ENCODE results near the gene SEC11C. TPM values are rescaled to one million over a fixed set of nuclear protein-coding genes. Genes with fewer than 3 reads are reported as not detected.

SEC11C gene
- total RNA-seq, 3 donors from 2014 or later, result 11.5 to 44.1 (median 38.7) TPM

- no peak for TF ChIP-seq POLR2AphosphoS5 (IDR thresholded peaks at IDR 0.05)
- no peak for TF ChIP-seq CTCF (IDR thresholded peaks at IDR 0.05)
- TF ChIP-seq POLR2A (IDR thresholded peaks at IDR 0.05), result no peak
- intact Hi-C loops (cut with DNase I; ENCODE audit: low total_unique reads), result no loop called here
- Histone ChIP-seq H3K27me3 (no peaks in the 10 kb centered on the region), H3K4me3 (no peak overlapping the region), H3K27ac (no peak overlapping the region), H3K36me3 (no peaks in the 10 kb centered on the region), H3K9me3 (no peaks in the 10 kb centered on the region), H3K4me1 (no peaks in the 10 kb centered on the region)
- DNase-seq (ENCODE audit: low spot score in 2 of 2), result no peak
Observed at GRCh38 chr18:59144483-59144882, 4.8 kb downstream of the SEC11C start.

- no peak overlapping the region for H3K4me3 ChIP-seq
- H3K36me3 ChIP-seq, result no peaks in the 10 kb centered on the region
- H3K4me1 ChIP-seq, result no peaks in the 10 kb centered on the region
- no peaks in the 10 kb centered on the region for H3K27me3 ChIP-seq
- no peak overlapping the region for H3K27ac ChIP-seq
- TF ChIP-seq POLR2AphosphoS5 (IDR thresholded peaks at IDR 0.05) (no peak), POLR2A (IDR thresholded peaks at IDR 0.05) (no peak)
- H3K9me3 ChIP-seq, result no peaks in the 10 kb centered on the region
- intact Hi-C loops (cut with DNase I; ENCODE audit: low total_unique reads), result no loop called here
- DNase-seq (ENCODE audit: low spot score in 2 of 2), result no peak
Observed at GRCh38 chr18:59145055-59145454, 5.4 kb downstream of the SEC11C start.

- TF ChIP-seq CTCF (IDR thresholded peaks at IDR 0.05) (no peak), POLR2A (IDR thresholded peaks at IDR 0.05) (no peak), POLR2AphosphoS5 (IDR thresholded peaks at IDR 0.05) (no peak)
Observed at GRCh38 chr18:59148192-59148591, 8.5 kb downstream of the SEC11C start.

GRCh38 chr18:59149007-59149406 is 9.3 kb downstream of the SEC11C start:
- Histone ChIP-seq H3K4me1 (no peaks in the 10 kb centered on the region), H3K27me3 (no peaks in the 10 kb centered on the region), H3K27ac (no peak overlapping the region), H3K36me3 (no peaks in the 10 kb centered on the region), H3K4me3 (no peak overlapping the region), H3K9me3 (no peaks in the 10 kb centered on the region)
- TF ChIP-seq POLR2A (IDR thresholded peaks at IDR 0.05) (no peak), CTCF (IDR thresholded peaks at IDR 0.05) (no peak), POLR2AphosphoS5 (IDR thresholded peaks at IDR 0.05) (no peak)
- no peak for DNase-seq (ENCODE audit: low spot score in 2 of 2)
- intact Hi-C loops (cut with DNase I; ENCODE audit: low total_unique reads), result no loop called here

More at GRCh38 chr18:59148192-59148591, 8.5 kb downstream of the SEC11C start:
- Histone ChIP-seq H3K4me1 (no peaks in the 10 kb centered on the region), H3K27me3 (no peaks in the 10 kb centered on the region), H3K9me3 (no peaks in the 10 kb centered on the region), H3K27ac (no peak overlapping the region), H3K36me3 (no peaks in the 10 kb centered on the region), H3K4me3 (no peak overlapping the region)
- DNase-seq (ENCODE audit: low spot score in 2 of 2), result peak in 1 of 2 donors; percentile 21
- intact Hi-C loops (cut with DNase I; ENCODE audit: low total_unique reads), result no loop called here

GRCh38 chr18:59149416-59149815 is 9.7 kb downstream of the SEC11C start:
- Histone ChIP-seq H3K27ac (no peak overlapping the region), H3K4me1 (no peaks in the 10 kb centered on the region), H3K4me3 (no peak overlapping the region), H3K27me3 (no peaks in the 10 kb centered on the region), H3K9me3 (no peaks in the 10 kb centered on the region), H3K36me3 (no peaks in the 10 kb centered on the region)
- TF ChIP-seq POLR2A (IDR thresholded peaks at IDR 0.05) (no peak), CTCF (IDR thresholded peaks at IDR 0.05) (no peak), POLR2AphosphoS5 (IDR thresholded peaks at IDR 0.05) (no peak)
- no peak for DNase-seq (ENCODE audit: low spot score in 2 of 2)
- intact Hi-C loops (cut with DNase I; ENCODE audit: low total_unique reads), result no loop called here

GRCh38 chr18:59150236-59150635 is 10.6 kb downstream of the SEC11C start:
- H3K9me3 ChIP-seq, result no peaks in the 10 kb centered on the region
- intact Hi-C loops (cut with DNase I; ENCODE audit: low total_unique reads), result no loop called here
- no peak for TF ChIP-seq POLR2AphosphoS5 (IDR thresholded peaks at IDR 0.05)
- no peak for TF ChIP-seq CTCF (IDR thresholded peaks at IDR 0.05)
- TF ChIP-seq POLR2A (IDR thresholded peaks at IDR 0.05), result no peak
- H3K27ac ChIP-seq, result no peak overlapping the region
- no peak overlapping the region for H3K4me3 ChIP-seq
- H3K36me3 ChIP-seq, result no peaks in the 10 kb centered on the region
- H3K4me1 ChIP-seq, result no peaks in the 10 kb centered on the region
- no peak for DNase-seq (ENCODE audit: low spot score in 2 of 2)
- H3K27me3 ChIP-seq, result no peaks in the 10 kb centered on the region

All from breast epithelium (tissue), 4 donors.